SU-DHL-6 (cell line): ENCODE results near the gene MCRIP2.

Experiments used
- H2AFZ ChIP-seq: fragments of 200-600 bp; sonication (generic); 2 replicates; pipeline ENCODE4 v1.6.1; 2014; ENCODE audit warnings: low read depth, mild to moderate bottlenecking, moderate library complexity, mixed read lengths, antibody characterized with exemption, low read length; ENCODE audit not compliant: severe bottlenecking
- H3F3A ChIP-seq: fragments of 200-600 bp; shearing (Covaris generic); 2 replicates; pipeline ENCODE4 v1.6.0; 2016; ENCODE audit warnings: antibody characterized with exemption, mild to moderate bottlenecking; ENCODE audit not compliant: insufficient read depth
- H3K27ac ChIP-seq: fragments of 200-600 bp; sonication (generic); 2 replicates; pipeline ENCODE4 v1.5.1; 2016; ENCODE audit warnings: low read depth, mild to moderate bottlenecking, low read length, moderate library complexity, mixed read lengths
- H3K27me3 ChIP-seq: fragments of 200-600 bp; sonication (generic), shearing (Covaris generic); 2 replicates; pipeline ENCODE4 v1.6.0; 2014; ENCODE audit warnings: mild to moderate bottlenecking, low read length
- H3K36me3 ChIP-seq: fragments of 200-600 bp; sonication (generic); 2 replicates; pipeline ENCODE4 v1.6.1; 2014; ENCODE audit warnings: mild to moderate bottlenecking, low read length, mixed read lengths
- H3K4me2 ChIP-seq: fragments of 300-600, 200-600 bp; shearing (Covaris generic), sonication (generic); 2 replicates; pipeline ENCODE4 v1.6.0; 2014; ENCODE audit warnings: low read length, low read depth, mild to moderate bottlenecking; ENCODE audit not compliant: poor library complexity, severe bottlenecking
- H3K4me3 ChIP-seq: fragments of 200-600 bp; sonication (generic); 2 replicates; pipeline ENCODE4 v1.5.1; 2014; ENCODE audit warnings: antibody characterized with exemption, low read length, mild to moderate bottlenecking, mixed read lengths; ENCODE audit not compliant: insufficient read depth, poor library complexity, severe bottlenecking
- H3K79me2 ChIP-seq: fragments of 200-600 bp; sonication (generic); 2 replicates; pipeline ENCODE4 v1.6.1; 2014; ENCODE audit warnings: mild to moderate bottlenecking, low read length, moderate library complexity; ENCODE audit not compliant: insufficient read depth
- H3K9ac ChIP-seq: fragments of 200-600 bp; sonication (generic); 2 replicates; pipeline ENCODE4 v1.7.0; 2014; ENCODE audit warnings: mild to moderate bottlenecking, low read length
- H3K9me2 ChIP-seq: fragments of 200-600 bp; sonication (generic); replicated peaks from 2 replicates; pipeline ENCODE4 v1.6.1; 2014; ENCODE audit warnings: low read length; ENCODE audit not compliant: insufficient read depth
- H3K9me3 ChIP-seq: fragments of 200-600 bp; sonication (generic); 2 replicates; pipeline ENCODE4 v1.6.1; 2014; ENCODE audit warnings: low read length, mixed read lengths; ENCODE audit not compliant: insufficient read depth
- H4K20me1 ChIP-seq: fragments of 200-600 bp; sonication (generic); 2 replicates; pipeline ENCODE4 v1.6.1; 2014; ENCODE audit warnings: low read depth, mild to moderate bottlenecking, antibody characterized with exemption, low read length, moderate library complexity, mixed read lengths
- CTCF ChIP-seq: fragments of 200-600 bp; sonication (generic); IDR thresholded peaks from one replicate; pipeline ENCODE4 v1.5.1; 2017; ENCODE audit warnings: antibody characterized with exemption, mild to moderate bottlenecking, low read length, moderate library complexity; ENCODE audit not compliant: insufficient read depth, poor library complexity, severe bottlenecking
- EZH2phosphoT487 ChIP-seq: fragments of 200-600 bp; sonication (generic), shearing (Covaris generic); conservative IDR thresholded peaks from 2 replicates; pipeline ENCODE4 v1.6.1; 2018; ENCODE audit warnings: mild to moderate bottlenecking, antibody characterized with exemption, low read length, moderate library complexity, mixed read lengths

Gene MCRIP2

GRCh38 chr16:593406-593805, 48.2 kb upstream of the MCRIP2 start:
- no peak overlapping the region for H3K9ac ChIP-seq
- no peak overlapping the region for H3K27ac ChIP-seq
- TF ChIP-seq EZH2phosphoT487 (no peak), CTCF (no peak)
- no peak overlapping the region for H2AFZ ChIP-seq
- no peak overlapping the region for H3K4me3 ChIP-seq
- no peaks in the 10 kb centered on the region for H3K9me2 ChIP-seq
- H3K79me2 ChIP-seq: peaks cover 13% of the 10 kb centered on the region; the same call in 1 of the 2 replicates
- no peaks in the 10 kb centered on the region for H3K36me3 ChIP-seq
- no peaks in the 10 kb centered on the region for H3K9me3 ChIP-seq
- H3K27me3 ChIP-seq: no peaks in the 10 kb centered on the region
- no peaks in the 10 kb centered on the region for H3F3A ChIP-seq
- H3K4me2 ChIP-seq: no peak overlapping the region
- H4K20me1 ChIP-seq: no peaks in the 10 kb centered on the region

DNA sequence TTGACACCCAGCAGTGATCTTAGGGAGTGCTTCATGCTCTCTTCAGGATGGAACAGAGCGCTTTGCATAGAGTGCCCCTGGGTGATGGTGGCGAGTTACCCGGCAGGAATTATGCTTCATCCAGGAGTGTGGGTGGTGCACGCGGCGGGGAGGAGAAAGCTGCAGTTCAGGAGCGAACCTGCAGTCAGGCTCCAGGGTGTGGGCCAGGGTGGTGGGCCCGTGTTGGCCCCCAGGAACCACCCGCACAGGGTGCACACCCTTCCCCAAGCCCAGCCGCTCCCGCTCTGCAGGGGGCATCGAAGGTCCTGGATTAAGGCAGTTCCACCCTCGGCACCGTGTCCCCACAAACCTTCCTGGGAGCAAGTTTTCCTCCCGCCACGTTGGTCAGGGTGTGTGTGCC, 47.8 kb upstream of the MCRIP2 start:
- peaks cover 13% of the 10 kb centered on the region; the same call in 1 of the 2 replicates for H3K79me2 ChIP-seq
- no peaks in the 10 kb centered on the region for H3F3A ChIP-seq
- H3K9me2 ChIP-seq: no peaks in the 10 kb centered on the region
- H3K9ac ChIP-seq: no peak overlapping the region
- no peaks in the 10 kb centered on the region for H3K9me3 ChIP-seq
- no peaks in the 10 kb centered on the region for H3K27me3 ChIP-seq
- no peak overlapping the region for H3K27ac ChIP-seq
- TF ChIP-seq CTCF: no peak
- TF ChIP-seq EZH2phosphoT487: no peak
- H3K4me2 ChIP-seq: no peak overlapping the region
- no peak overlapping the region for H2AFZ ChIP-seq
- no peaks in the 10 kb centered on the region for H4K20me1 ChIP-seq
- H3K36me3 ChIP-seq: no peaks in the 10 kb centered on the region
- no peak overlapping the region for H3K4me3 ChIP-seq

DNA sequence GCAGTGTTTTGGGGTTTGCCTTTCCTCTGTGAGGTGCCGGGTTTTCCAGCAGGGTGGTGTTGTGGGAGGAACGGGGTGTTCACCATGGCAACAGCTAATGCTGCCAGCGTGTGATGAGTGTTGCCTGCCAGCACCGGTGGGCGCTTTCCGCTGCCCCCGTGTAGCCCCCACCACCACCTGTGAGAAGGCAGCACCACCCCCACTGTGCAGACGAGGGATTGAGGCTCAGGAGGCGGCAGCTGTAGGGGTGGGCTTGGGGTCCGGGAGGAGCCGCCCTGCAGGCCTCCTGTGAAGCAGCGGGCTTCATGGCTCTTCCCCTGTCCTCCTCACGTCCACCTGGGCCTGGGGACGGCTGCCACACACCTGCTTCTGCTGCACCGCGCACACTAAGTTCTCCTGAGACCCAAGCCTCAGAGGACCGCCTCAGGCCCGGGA, 46.5 kb upstream of the MCRIP2 start:
- Histone ChIP-seq H3K4me3 (no peak overlapping the region), H3K9me2 (no peaks in the 10 kb centered on the region), H3K27me3 (no peaks in the 10 kb centered on the region), H3K9ac (no peak overlapping the region), H2AFZ (no peak overlapping the region), H3K9me3 (no peaks in the 10 kb centered on the region), H3K4me2 (no peak overlapping the region), H3F3A (no peaks in the 10 kb centered on the region), H3K27ac (no peak overlapping the region), H3K36me3 (no peaks in the 10 kb centered on the region), H3K79me2 (peaks cover 13% of the 10 kb centered on the region; the same call in 1 of the 2 replicates), H4K20me1 (no peaks in the 10 kb centered on the region)
- no peak for TF ChIP-seq CTCF
- no peak for TF ChIP-seq EZH2phosphoT487
